Effector memory CD8-positive, alpha-beta T cell (primary cell): ENCODE data around the gene CCL28.
"Not testable (repeated sequence)": the region's sequence is repeated elsewhere in the genome, so short reads cannot be mapped to it uniquely, and the experiment has no call there.

Experiments
- ATAC-seq: fragments of 150-1000 bp; cut with Tn5 transposase; replicated peaks from 2 replicates; pipeline ENCODE4 v1.10.0; 2021; ENCODE audit warnings: mild to moderate bottlenecking, moderate library complexity
- DNase-seq, 3 experiments: peaks; one replicate each; pipeline ENCODE4 v3.0.0; 2021
- H3K27ac Mint-ChIP-seq, 2 donors: one replicate each; pipeline ENCODE4 v1.8.0; 2022; ENCODE audit warnings: mild to moderate bottlenecking in 2 of 2, mixed read lengths in 2 of 2, moderate library complexity in 2 of 2
- H3K27me3 Mint-ChIP-seq, 2 donors: one replicate each; pipeline ENCODE4 v1.8.0; 2022; ENCODE audit warnings: mixed read lengths in 2 of 2
- H3K36me3 Mint-ChIP-seq: one replicate; pipeline ENCODE4 v1.8.0; 2022; ENCODE audit warnings: mild to moderate bottlenecking, moderate library complexity, mixed read lengths; ENCODE audit not compliant: insufficient read depth
- H3K4me1 Mint-ChIP-seq, 2 donors: one replicate each; pipeline ENCODE4 v1.8.0; 2022; ENCODE audit warnings: low read depth in 2 of 2, mixed read lengths in 2 of 2
- H3K4me3 Mint-ChIP-seq, 2 donors: one replicate each; pipeline ENCODE4 v1.8.0; 2022; ENCODE audit warnings: mild to moderate bottlenecking in 2 of 2, mixed read lengths in 2 of 2, moderate library complexity in 2 of 2
- H3K9me3 Mint-ChIP-seq, 2 donors: one replicate each; pipeline ENCODE4 v1.8.0; 2022; ENCODE audit warnings: mixed read lengths in 2 of 2

The CCL28 gene

DNA sequence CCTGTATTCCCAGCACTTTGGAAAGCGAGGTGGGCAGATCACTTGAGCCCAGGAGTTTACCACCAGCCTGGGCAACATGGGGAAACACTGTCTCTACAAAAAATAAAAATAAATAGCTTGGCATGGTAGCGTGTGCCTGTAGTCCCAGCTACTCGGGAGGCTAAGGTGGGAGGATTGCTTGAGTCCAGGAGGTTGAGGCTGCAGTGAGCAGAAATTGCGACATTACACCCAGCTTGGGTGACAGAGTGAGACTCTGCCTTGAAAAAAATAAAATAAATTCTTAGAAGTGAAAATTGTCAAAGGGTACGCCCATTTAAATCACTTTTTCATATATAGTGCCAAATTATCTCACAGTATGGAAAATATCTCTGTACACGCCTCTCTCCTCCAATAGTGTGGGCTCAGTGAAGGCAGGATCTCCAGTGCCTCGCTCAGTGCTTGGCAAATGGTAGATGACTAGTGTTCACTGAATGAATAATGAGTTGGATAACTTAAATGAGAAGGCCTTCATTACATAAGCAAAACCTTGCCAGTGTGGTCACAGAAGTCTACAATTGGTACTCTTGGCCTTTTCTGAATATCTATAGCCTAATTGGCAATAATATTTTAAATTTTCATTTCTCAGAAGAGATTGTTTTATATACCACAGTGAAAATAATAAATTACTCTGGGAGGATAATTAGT is 9.4 kb upstream of the CCL28 start:
- Mint-ChIP-seq H3K36me3 (no peaks in the 10 kb centered on the region), H3K27ac (no peak overlapping the region), H3K9me3 (no peaks in the 10 kb centered on the region), H3K4me1 (no peaks in the 10 kb centered on the region), H3K4me3 (no peak overlapping the region), H3K27me3 (peaks cover 10 to 21% of the 10 kb centered on the region in 2 donors)
- DNase-seq (no peak), ATAC-seq (no peak)

DNA sequence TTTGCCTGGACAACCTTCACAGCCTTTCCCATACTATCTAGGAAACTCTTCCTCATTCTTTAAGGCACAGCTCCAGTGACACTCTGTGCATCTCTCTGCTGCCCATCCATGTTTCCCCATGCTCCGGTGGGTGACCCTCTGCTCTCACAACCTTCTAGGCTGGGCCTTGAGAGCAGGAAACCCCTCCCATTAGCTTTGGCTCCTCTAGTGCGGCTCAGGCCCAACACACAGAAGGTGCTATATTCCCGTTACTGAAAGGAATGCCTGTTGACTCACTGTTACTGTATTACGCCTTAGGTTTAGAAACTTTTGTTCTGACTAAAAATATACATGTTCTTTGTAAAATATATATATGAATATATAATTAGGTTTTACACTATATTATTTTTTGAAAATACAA is 8.1 kb upstream of the CCL28 start:
- ATAC-seq = no peak
- Mint-ChIP-seq H3K9me3 (no peaks in the 10 kb centered on the region), H3K4me1 (no peaks in the 10 kb centered on the region), H3K27ac (no peak overlapping the region), H3K27me3 (peaks cover 10 to 21% of the 10 kb centered on the region in 2 donors), H3K4me3 (no peak overlapping the region), H3K36me3 (no peaks in the 10 kb centered on the region)
- DNase-seq = no peak

- ATAC-seq = no peak
- Mint-ChIP-seq H3K27me3 (peaks cover 10 to 15% of the 10 kb centered on the region in 2 donors), H3K27ac (no peak overlapping the region), H3K4me1 (no peaks in the 10 kb centered on the region), H3K9me3 (no peaks in the 10 kb centered on the region), H3K4me3 (no peak overlapping the region), H3K36me3 (no peaks in the 10 kb centered on the region)
- no peak for DNase-seq
Measured at GRCh38 chr5:43418561-43418960, 6.4 kb upstream of the CCL28 start.

- Mint-ChIP-seq H3K4me1 (no peaks in the 10 kb centered on the region), H3K27me3 (peaks cover 3 to 11% of the 10 kb centered on the region in 2 donors), H3K4me3 (no peak overlapping the region), H3K27ac (no peak overlapping the region), H3K9me3 (no peaks in the 10 kb centered on the region), H3K36me3 (no peaks in the 10 kb centered on the region)
- DNase-seq = no peak
- ATAC-seq = no peak
Measured at GRCh38 chr5:43416803-43417394, 4.7 kb upstream of the CCL28 start.

- H3K4me3 Mint-ChIP-seq = no peak overlapping the region
- H3K4me1 Mint-ChIP-seq = no peaks in the 10 kb centered on the region
- H3K36me3 Mint-ChIP-seq = no peaks in the 10 kb centered on the region
- H3K27me3 Mint-ChIP-seq = peaks cover 0 to 6% of the 10 kb centered on the region in 2 donors
- DNase-seq = no peak
- no peak for ATAC-seq
- no peaks in the 10 kb centered on the region for H3K9me3 Mint-ChIP-seq
- H3K27ac Mint-ChIP-seq = no peak overlapping the region
Measured at GRCh38 chr5:43415935-43416802, 4.0 kb upstream of the CCL28 start.

- H3K4me3 Mint-ChIP-seq = no peak overlapping the region
- DNase-seq (no peak), ATAC-seq (no peak)
- no peak overlapping the region for H3K27ac Mint-ChIP-seq
- H3K36me3 Mint-ChIP-seq = no peaks in the 10 kb centered on the region
- H3K4me1 Mint-ChIP-seq = no peaks in the 10 kb centered on the region
- H3K27me3 Mint-ChIP-seq = peaks cover 0 to 6% of the 10 kb centered on the region in 2 donors
- H3K9me3 Mint-ChIP-seq = no peaks in the 10 kb centered on the region
Measured at GRCh38 chr5:43413966-43414365, 1.8 kb upstream of the CCL28 start.

DNA sequence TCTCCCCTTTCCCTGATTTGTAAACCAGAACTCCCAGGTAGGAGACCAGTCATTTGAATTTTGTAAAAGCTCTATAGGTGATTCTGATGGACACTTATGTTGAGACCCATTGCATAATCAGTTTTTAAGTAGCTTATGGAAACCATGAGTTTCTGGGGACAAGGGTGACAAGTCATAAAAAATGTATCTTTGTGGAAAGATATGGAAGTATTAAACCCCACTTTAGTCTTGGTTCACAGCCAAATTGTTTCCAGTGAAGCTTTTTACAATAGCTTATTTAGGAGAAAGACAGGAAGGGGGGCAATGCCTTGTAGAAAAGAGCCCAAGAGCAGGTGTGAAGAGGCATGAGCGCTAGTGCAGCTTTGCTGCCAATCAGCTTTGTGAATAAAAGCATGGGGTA is 453 bp upstream of the CCL28 start:
- H3K4me1 Mint-ChIP-seq = no peaks in the 10 kb centered on the region
- ATAC-seq (no peak), DNase-seq (no peak)
- H3K27me3 Mint-ChIP-seq = peaks cover 0 to 6% of the 10 kb centered on the region in 2 donors
- no peak overlapping the region for H3K27ac Mint-ChIP-seq
- H3K36me3 Mint-ChIP-seq = no peaks in the 10 kb centered on the region
- H3K9me3 Mint-ChIP-seq = no peaks in the 10 kb centered on the region
- H3K4me3 Mint-ChIP-seq = no peak overlapping the region

GRCh38 chr5:43411495-43411894 is 696 bp downstream of the CCL28 start:
- Mint-ChIP-seq H3K4me1 (no peaks in the 10 kb centered on the region), H3K36me3 (no peaks in the 10 kb centered on the region), H3K4me3 (no peak overlapping the region), H3K9me3 (no peaks in the 10 kb centered on the region), H3K27me3 (no peaks in the 10 kb centered on the region), H3K27ac (no peak overlapping the region)
- no peak for ATAC-seq
- DNase-seq = no peak

- Mint-ChIP-seq H3K27ac (no peak overlapping the region), H3K27me3 (no peaks in the 10 kb centered on the region), H3K4me3 (no peak overlapping the region), H3K4me1 (no peaks in the 10 kb centered on the region), H3K36me3 (no peaks in the 10 kb centered on the region), H3K9me3 (peaks cover 0 to 3% of the 10 kb centered on the region in 2 donors)
- DNase-seq (no peak), ATAC-seq (no peak)
Measured at GRCh38 chr5:43410414-43410813, 1.8 kb downstream of the CCL28 start.

DNA sequence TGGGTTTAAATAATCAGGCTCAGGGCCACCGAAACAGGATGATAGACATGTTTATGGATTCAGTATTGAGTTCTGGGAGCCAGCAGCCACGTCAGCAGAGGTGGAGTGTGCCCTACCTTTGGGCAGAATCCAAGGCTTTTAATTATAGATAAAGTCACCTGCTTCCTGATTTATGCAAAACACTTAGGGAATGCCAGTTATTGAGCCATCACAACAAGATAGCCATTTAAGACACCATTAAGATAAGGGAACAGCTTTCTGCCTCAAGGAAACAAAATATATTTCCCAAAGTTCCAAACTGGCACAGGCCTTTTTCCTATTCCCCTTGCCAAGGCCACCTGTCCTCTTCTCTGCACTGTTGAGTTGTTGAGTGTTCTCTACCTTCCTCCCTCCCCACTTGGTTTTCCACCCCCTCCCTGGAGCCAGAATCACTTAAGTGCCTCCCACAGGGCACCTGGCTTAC is 2.4 kb downstream of the CCL28 start:
- ATAC-seq = no peak
- Mint-ChIP-seq H3K36me3 (no peaks in the 10 kb centered on the region), H3K4me1 (no peaks in the 10 kb centered on the region), H3K27ac (no peak overlapping the region), H3K4me3 (no peak overlapping the region), H3K27me3 (no peaks in the 10 kb centered on the region), H3K9me3 (peaks cover 0 to 9% of the 10 kb centered on the region in 2 donors)
- no peak for DNase-seq

DNA sequence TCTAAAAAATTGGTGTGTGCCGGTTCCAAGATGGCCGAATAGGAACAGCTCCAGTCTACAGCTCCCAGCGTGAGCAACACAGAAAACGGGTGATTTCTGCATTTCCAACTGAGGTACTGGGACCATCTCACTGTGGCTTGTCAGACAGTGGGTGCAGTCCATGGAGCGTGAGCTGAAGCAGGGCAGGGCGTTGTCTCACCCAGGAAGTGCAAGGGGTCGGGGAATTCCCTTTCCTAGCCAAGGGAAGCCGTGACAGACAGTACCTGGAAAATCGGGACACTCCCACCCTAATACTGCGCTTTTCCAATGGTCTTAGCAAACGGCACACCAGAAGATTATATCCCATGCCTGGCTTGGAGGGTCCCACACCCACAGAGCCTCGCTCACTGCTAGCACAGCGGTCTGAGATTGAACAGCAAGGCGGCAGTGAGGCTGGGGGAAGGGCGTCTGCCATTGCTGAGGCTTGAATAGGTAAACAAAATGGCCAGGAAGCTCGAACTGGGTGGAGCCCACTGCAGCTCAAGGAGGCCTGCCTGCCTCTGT is 9.6 kb downstream of the CCL28 start:
- peaks cover 0 to 20% of the 10 kb centered on the region in 2 donors for H3K9me3 Mint-ChIP-seq
- not testable (repeated sequence) for H3K4me3 Mint-ChIP-seq, DNase-seq, H3K27ac Mint-ChIP-seq, ATAC-seq, H3K4me1 Mint-ChIP-seq, H3K36me3 Mint-ChIP-seq
- peaks cover 14 to 19% of the 10 kb centered on the region in 2 donors for H3K27me3 Mint-ChIP-seq

- DNase-seq = no peak
- Mint-ChIP-seq H3K4me3 (no peak overlapping the region), H3K4me1 (peaks cover 1 to 3% of the 10 kb centered on the region in 2 donors), H3K27me3 (peaks cover 14 to 19% of the 10 kb centered on the region in 2 donors), H3K9me3 (peaks cover 0 to 20% of the 10 kb centered on the region in 2 donors), H3K36me3 (no peaks in the 10 kb centered on the region), H3K27ac (no peak overlapping the region)
- no peak for ATAC-seq
Measured at GRCh38 chr5:43401827-43402226, 10.4 kb downstream of the CCL28 start.

DNA sequence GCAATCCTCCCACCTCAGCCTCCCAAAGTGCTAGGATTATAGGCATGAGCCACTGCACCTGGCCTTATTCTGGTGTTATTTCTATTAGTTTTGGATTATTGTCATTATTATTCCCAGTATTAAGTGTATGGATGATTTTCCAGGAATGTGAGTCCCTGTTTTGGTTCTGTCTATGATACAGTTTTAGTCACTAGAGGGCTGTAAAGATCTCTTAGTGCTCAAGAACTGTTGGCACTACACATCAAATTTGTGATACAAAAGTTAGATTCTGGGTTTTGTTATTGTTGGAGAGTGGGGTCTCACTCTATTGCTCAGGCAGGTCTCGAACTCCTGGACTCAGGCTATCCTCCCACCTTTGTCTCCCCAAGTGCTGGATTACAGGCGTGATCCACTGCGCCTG is 12.1 kb downstream of the CCL28 start:
- Mint-ChIP-seq H3K36me3 (peaks cover 5% of the 10 kb centered on the region), H3K4me3 (no peak overlapping the region), H3K27ac (no peak overlapping the region), H3K27me3 (peaks cover 14 to 19% of the 10 kb centered on the region in 2 donors), H3K9me3 (peaks cover 0 to 14% of the 10 kb centered on the region in 2 donors), H3K4me1 (peaks cover 3 to 8% of the 10 kb centered on the region in 2 donors)
- DNase-seq = no peak
- ATAC-seq = no peak
